IPS-15b (cell line): ENCODE results near the gene TMEM135.

Experiments used
- H3K27me3 ChIP-seq: one replicate; pipeline ENCODE4 v1.6.1; 2013; ENCODE audit warnings: low read length; ENCODE audit not compliant: control insufficient read depth, insufficient read depth
- H3K36me3 ChIP-seq: one replicate; pipeline ENCODE4 v1.6.1; 2013; ENCODE audit warnings: low read length; ENCODE audit not compliant: control insufficient read depth, insufficient read depth
- H3K4me1 ChIP-seq: one replicate; pipeline ENCODE4 v1.6.1; 2013; ENCODE audit warnings: mild to moderate bottlenecking, low read length; ENCODE audit not compliant: control insufficient read depth, insufficient read depth
- H3K4me3 ChIP-seq: one replicate; pipeline ENCODE4 v1.5.1; 2013; ENCODE audit warnings: low read depth, low read length
- H3K9ac ChIP-seq: one replicate; pipeline ENCODE4 v1.6.1; 2013; ENCODE audit warnings: low read depth, mild to moderate bottlenecking, low read length
- H3K9me3 ChIP-seq: one replicate; pipeline ENCODE4 v1.6.1; 2013; ENCODE audit warnings: mild to moderate bottlenecking, low read length; ENCODE audit not compliant: control insufficient read depth, insufficient read depth

The TMEM135 gene

DNA sequence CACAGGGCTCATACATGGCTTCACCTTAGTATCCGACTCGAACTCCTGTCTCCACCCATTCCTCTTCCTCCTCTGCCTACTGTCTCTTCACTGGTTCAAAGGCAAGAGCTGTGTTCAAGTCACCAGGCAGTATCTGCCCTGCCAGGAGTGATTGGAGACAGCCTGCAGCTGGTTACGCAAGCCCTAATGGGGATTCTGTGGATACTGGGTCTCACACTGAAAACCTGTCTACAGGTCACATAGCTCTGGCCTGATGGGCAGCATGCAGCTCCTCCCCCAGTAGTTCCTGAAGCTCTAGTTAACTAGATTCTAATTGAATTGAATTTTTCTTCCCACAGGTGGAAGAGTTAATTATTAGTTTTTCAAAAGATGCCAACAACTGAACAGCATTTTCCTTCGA lies 332.2 kb downstream of the TMEM135 start:
- Histone ChIP-seq H3K9me3 (no peaks in the 10 kb centered on the region), H3K4me3 (no peak overlapping the region), H3K36me3 (no peaks in the 10 kb centered on the region), H3K4me1 (peaks cover 11% of the 10 kb centered on the region), H3K27me3 (no peaks in the 10 kb centered on the region), H3K9ac (no peak overlapping the region)

GRCh38 chr11:87372065-87372464 lies 334.3 kb downstream of the TMEM135 start:
- Histone ChIP-seq H3K9me3 (no peaks in the 10 kb centered on the region), H3K4me3 (no peak overlapping the region), H3K9ac (no peak overlapping the region), H3K4me1 (peaks cover 11% of the 10 kb centered on the region), H3K27me3 (no peaks in the 10 kb centered on the region), H3K36me3 (no peaks in the 10 kb centered on the region)
